Measurements from ENCODE around the gene FLNA. TPM values are rescaled to one million over a fixed set of nuclear protein-coding genes. Genes with fewer than 3 reads are reported as not detected.

The FLNA gene
- total and polyA plus RNA-seq, 9 of the 15 experiments (the other 6 are each of a cell fraction or from before 2014, with no cell fraction given) = 6.2 to 735 (median 135) TPM

DNA sequence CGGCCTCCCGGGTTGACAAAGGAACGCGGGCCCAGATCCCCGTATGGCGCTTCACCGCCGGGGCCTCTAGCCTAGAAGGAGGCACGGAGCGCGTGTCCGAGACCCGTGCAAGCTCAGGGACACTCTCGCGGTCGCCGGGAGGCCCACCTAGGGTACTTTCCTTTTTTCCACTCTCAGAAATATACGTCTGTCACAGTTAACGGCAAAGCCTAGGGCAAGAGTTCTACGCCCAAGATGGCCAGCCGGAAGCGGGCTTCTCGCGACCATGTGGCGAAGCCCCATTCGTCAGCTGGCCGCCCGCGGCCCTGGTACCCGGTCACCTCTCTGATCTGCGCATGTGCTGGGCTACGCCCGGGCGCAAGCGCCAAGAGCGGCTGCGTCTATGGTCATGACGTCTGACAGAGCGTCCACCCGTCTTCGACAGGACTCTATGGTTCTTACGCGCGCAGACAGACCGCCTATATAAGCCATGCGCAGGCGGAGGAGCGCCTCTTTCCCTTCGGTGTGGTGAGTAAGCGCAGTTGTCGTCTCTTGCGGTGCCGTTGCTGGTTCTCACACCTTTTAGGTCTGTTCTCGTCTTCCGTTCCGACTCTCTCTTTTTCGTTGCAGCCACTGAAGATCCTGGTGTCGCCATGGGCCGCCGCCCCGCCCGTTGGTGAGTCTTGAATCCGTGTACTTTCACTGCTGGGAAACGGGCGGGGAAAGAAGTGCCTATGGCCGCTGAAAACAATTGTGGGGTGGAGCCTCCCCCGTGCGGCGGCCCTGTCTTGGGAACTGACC lies 23.6 kb upstream of the FLNA start, which contains the start of gene RPL10 (continued):
- TF ChIP-seq GTF2A2 (tag; IDR thresholded peaks at IDR 0.05) (peak; percentile 97), KLF6 (CRISPR knock-in tag; IDR thresholded peaks at IDR 0.05; ENCODE audit: borderline replicate concordance) (no peak), TAF7 (tag; IDR thresholded peaks at IDR 0.05) (peak; percentile 98), NR1H2 (CRISPR knock-in tag; IDR thresholded peaks at IDR 0.05) (no peak), DPF2 (IDR thresholded peaks at IDR 0.05) (no peak; the same call in 1 of the 2 replicates), HMG20B (CRISPR knock-in tag; IDR thresholded peaks at IDR 0.05) (no peak), ESRRB (CRISPR knock-in tag; IDR thresholded peaks at IDR 0.05; ENCODE audit: borderline replicate concordance) (no peak), PHF8 (IDR thresholded peaks at IDR 0.05; ENCODE audit: borderline replicate concordance, low read length) (peak; percentile 89), BRD4 (IDR thresholded peaks at IDR 0.05) (peak; percentile 34; the same call in 1 of the 2 replicates), ZNF3 (CRISPR knock-in tag; IDR thresholded peaks at IDR 0.05) (no peak), KDM4B (IDR thresholded peaks at IDR 0.05; ENCODE audit: borderline replicate concordance in 2 of 2, low read depth in 1 of 2) (peak in 1 of 2 experiments; percentile 40; a peak in 1 of 4 replicates), RAD51 (IDR thresholded peaks at IDR 0.05; ENCODE audit: borderline replicate concordance, low read depth) (no peak), RB1 (IDR thresholded peaks at IDR 0.05; ENCODE audit: low read depth) (peak; percentile 34)
- TF ChIP-seq, protein P1, sequence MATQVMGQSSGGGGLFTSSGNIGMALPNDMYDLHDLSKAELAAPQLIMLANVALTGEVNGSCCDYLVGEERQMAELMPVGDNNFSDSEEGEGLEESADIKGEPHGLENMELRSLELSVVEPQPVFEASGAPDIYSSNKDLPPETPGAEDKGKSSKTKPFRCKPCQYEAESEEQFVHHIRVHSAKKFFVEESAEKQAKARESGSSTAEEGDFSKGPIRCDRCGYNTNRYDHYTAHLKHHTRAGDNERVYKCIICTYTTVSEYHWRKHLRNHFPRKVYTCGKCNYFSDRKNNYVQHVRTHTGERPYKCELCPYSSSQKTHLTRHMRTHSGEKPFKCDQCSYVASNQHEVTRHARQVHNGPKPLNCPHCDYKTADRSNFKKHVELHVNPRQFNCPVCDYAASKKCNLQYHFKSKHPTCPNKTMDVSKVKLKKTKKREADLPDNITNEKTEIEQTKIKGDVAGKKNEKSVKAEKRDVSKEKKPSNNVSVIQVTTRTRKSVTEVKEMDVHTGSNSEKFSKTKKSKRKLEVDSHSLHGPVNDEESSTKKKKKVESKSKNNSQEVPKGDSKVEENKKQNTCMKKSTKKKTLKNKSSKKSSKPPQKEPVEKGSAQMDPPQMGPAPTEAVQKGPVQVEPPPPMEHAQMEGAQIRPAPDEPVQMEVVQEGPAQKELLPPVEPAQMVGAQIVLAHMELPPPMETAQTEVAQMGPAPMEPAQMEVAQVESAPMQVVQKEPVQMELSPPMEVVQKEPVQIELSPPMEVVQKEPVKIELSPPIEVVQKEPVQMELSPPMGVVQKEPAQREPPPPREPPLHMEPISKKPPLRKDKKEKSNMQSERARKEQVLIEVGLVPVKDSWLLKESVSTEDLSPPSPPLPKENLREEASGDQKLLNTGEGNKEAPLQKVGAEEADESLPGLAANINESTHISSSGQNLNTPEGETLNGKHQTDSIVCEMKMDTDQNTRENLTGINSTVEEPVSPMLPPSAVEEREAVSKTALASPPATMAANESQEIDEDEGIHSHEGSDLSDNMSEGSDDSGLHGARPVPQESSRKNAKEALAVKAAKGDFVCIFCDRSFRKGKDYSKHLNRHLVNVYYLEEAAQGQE (IDR thresholded peaks at IDR 0.05; ENCODE audit: borderline replicate concordance) = no peak
- TF ChIP-seq, protein P1 (CRISPR knock-in tag; IDR thresholded peaks at IDR 0.05; ENCODE audit: low read depth) = 0 out of 2 replicates have a peak, but pooled peaks have one; percentile 3
- TF ChIP-seq, protein P2, sequence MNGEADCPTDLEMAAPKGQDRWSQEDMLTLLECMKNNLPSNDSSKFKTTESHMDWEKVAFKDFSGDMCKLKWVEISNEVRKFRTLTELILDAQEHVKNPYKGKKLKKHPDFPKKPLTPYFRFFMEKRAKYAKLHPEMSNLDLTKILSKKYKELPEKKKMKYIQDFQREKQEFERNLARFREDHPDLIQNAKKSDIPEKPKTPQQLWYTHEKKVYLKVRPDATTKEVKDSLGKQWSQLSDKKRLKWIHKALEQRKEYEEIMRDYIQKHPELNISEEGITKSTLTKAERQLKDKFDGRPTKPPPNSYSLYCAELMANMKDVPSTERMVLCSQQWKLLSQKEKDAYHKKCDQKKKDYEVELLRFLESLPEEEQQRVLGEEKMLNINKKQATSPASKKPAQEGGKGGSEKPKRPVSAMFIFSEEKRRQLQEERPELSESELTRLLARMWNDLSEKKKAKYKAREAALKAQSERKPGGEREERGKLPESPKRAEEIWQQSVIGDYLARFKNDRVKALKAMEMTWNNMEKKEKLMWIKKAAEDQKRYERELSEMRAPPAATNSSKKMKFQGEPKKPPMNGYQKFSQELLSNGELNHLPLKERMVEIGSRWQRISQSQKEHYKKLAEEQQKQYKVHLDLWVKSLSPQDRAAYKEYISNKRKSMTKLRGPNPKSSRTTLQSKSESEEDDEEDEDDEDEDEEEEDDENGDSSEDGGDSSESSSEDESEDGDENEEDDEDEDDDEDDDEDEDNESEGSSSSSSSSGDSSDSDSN (IDR thresholded peaks at IDR 0.05; ENCODE audit: borderline replicate concordance in 1 of 2, low read depth in 2 of 2, low read length in 2 of 2) = no peak
- TF ChIP-seq, protein P3, sequence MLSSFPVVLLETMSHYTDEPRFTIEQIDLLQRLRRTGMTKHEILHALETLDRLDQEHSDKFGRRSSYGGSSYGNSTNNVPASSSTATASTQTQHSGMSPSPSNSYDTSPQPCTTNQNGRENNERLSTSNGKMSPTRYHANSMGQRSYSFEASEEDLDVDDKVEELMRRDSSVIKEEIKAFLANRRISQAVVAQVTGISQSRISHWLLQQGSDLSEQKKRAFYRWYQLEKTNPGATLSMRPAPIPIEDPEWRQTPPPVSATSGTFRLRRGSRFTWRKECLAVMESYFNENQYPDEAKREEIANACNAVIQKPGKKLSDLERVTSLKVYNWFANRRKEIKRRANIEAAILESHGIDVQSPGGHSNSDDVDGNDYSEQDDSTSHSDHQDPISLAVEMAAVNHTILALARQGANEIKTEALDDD (IDR thresholded peaks at IDR 0.05) = no peak
